HG03442 (cell line): Measurements from ENCODE around the gene MYF6.

Experiments used
- ATAC-seq: cut with Tn5 transposase; IDR thresholded peaks from one replicate; pipeline ENCODE4 v1.9.1; 2021; ENCODE audit warnings: mild to moderate bottlenecking, moderate library complexity; ENCODE audit not compliant: unreplicated experiment

Gene MYF6

GRCh38 chr12:80754274-80754673 is 46.8 kb downstream of the MYF6 start:
- no peak for ATAC-seq

- ATAC-seq: peak; percentile 97
Measured at GRCh38 chr12:80756875-80757274, 49.4 kb downstream of the MYF6 start.
